DOHH2 (cell line): ENCODE results near the gene SYT10.
A peak's percentile ranks its signal among the peaks of the same experiment; 100 is the strongest.
"Not testable (repeated sequence)": the region's sequence is repeated elsewhere in the genome, so short reads cannot be mapped to it uniquely, and the experiment has no call there.

Source experiments
- H3F3A ChIP-seq: fragments of 200-600 bp; sonication (generic), shearing (Covaris generic); 2 replicates; pipeline ENCODE4 v1.6.0; 2016; ENCODE audit warnings: antibody characterized with exemption, mild to moderate bottlenecking; ENCODE audit not compliant: control insufficient read depth, insufficient read depth
- H3K27ac ChIP-seq: fragments of 200-600 bp; sonication (generic); 2 replicates; pipeline ENCODE4 v1.5.1; 2014; ENCODE audit warnings: low read depth, mild to moderate bottlenecking, low read length, moderate library complexity
- H3K27me3 ChIP-seq: fragments of 200-600 bp; sonication (generic); 2 replicates; pipeline ENCODE4 v1.6.1; 2014; ENCODE audit warnings: mild to moderate bottlenecking, low read length, mixed read lengths; ENCODE audit not compliant: control insufficient read depth
- H3K36me3 ChIP-seq: fragments of 200-600 bp; sonication (generic); 2 replicates; pipeline ENCODE4 v1.6.1; 2014; ENCODE audit warnings: mild to moderate bottlenecking, low read length, moderate library complexity, mixed read lengths; ENCODE audit not compliant: control insufficient read depth
- H3K4me1 ChIP-seq: fragments of 200-600 bp; sonication (generic); 2 replicates; pipeline ENCODE4 v1.6.1; 2014; ENCODE audit warnings: mild to moderate bottlenecking, low read length, mixed read lengths; ENCODE audit not compliant: control insufficient read depth
- H3K4me2 ChIP-seq: fragments of 200-600 bp; sonication (generic); 2 replicates; pipeline ENCODE4 v1.6.0; 2014; ENCODE audit warnings: mild to moderate bottlenecking, low read length, moderate library complexity
- H3K4me3 ChIP-seq: fragments of 200-600 bp; sonication (generic); 2 replicates; pipeline ENCODE4 v1.5.1; 2014; ENCODE audit warnings: mild to moderate bottlenecking, low read length, mixed read lengths
- H3K79me2 ChIP-seq: fragments of 200-600 bp; sonication (generic); 2 replicates; pipeline ENCODE4 v1.6.1; 2014; ENCODE audit warnings: mild to moderate bottlenecking, low read length, mixed read lengths; ENCODE audit not compliant: control insufficient read depth
- H3K9me2 ChIP-seq: fragments of 200-600 bp; sonication (generic); replicated peaks from 2 replicates; pipeline ENCODE4 v1.6.1; 2014; ENCODE audit warnings: mild to moderate bottlenecking, low read length, mixed read lengths; ENCODE audit not compliant: control insufficient read depth
- H3K9me3 ChIP-seq: fragments of 200-600 bp; sonication (generic); 2 replicates; pipeline ENCODE4 v1.6.1; 2014; ENCODE audit warnings: antibody characterized with exemption, low read length, mixed read lengths; ENCODE audit not compliant: control insufficient read depth, insufficient read depth
- H4K20me1 ChIP-seq: fragments of 200-600 bp; sonication (generic); 2 replicates; pipeline ENCODE4 v1.6.0; 2014; ENCODE audit warnings: low read depth, mild to moderate bottlenecking, antibody characterized with exemption, low read length, moderate library complexity; ENCODE audit not compliant: control insufficient read depth, insufficient read depth
- CTCF ChIP-seq: fragments of 200-600 bp; sonication (generic); IDR thresholded peaks from one replicate; pipeline ENCODE4 v1.5.1; 2014; ENCODE audit warnings: antibody characterized with exemption, mild to moderate bottlenecking, low read depth, low read length; ENCODE audit not compliant: poor library complexity, severe bottlenecking
- EZH2phosphoT487 ChIP-seq: fragments of 200-600 bp; sonication (generic); IDR thresholded peaks from 2 replicates; pipeline ENCODE4 v1.6.1; 2017; ENCODE audit warnings: borderline replicate concordance, mild to moderate bottlenecking, antibody characterized with exemption, low read length, moderate library complexity, mixed read lengths

Gene SYT10

GRCh38 chr12:33431648-33432047, 8.0 kb downstream of the SYT10 start:
- no peaks in the 10 kb centered on the region for H3K36me3 ChIP-seq
- no peak overlapping the region for H3K4me2 ChIP-seq
- TF ChIP-seq EZH2phosphoT487 (no peak), CTCF (no peak)
- H4K20me1 ChIP-seq = no peaks in the 10 kb centered on the region
- no peaks in the 10 kb centered on the region for H3K79me2 ChIP-seq
- H3K9me2 ChIP-seq = no peaks in the 10 kb centered on the region
- H3K4me3 ChIP-seq = no peak overlapping the region
- no peak overlapping the region for H3K27ac ChIP-seq
- no peaks in the 10 kb centered on the region for H3K9me3 ChIP-seq
- no peaks in the 10 kb centered on the region for H3F3A ChIP-seq
- H3K27me3 ChIP-seq = no peaks in the 10 kb centered on the region
- no peaks in the 10 kb centered on the region for H3K4me1 ChIP-seq

GRCh38 chr12:33429468-33429867, 10.2 kb downstream of the SYT10 start:
- no peak overlapping the region for H3K27ac ChIP-seq
- H3K4me3 ChIP-seq = no peak overlapping the region
- H3K79me2 ChIP-seq = no peaks in the 10 kb centered on the region
- H3K9me3 ChIP-seq = no peaks in the 10 kb centered on the region
- no peaks in the 10 kb centered on the region for H3K4me1 ChIP-seq
- no peaks in the 10 kb centered on the region for H3K27me3 ChIP-seq
- no peaks in the 10 kb centered on the region for H3K9me2 ChIP-seq
- no peaks in the 10 kb centered on the region for H3F3A ChIP-seq
- no peaks in the 10 kb centered on the region for H4K20me1 ChIP-seq
- TF ChIP-seq CTCF = no peak
- no peak for TF ChIP-seq EZH2phosphoT487
- no peaks in the 10 kb centered on the region for H3K36me3 ChIP-seq
- no peak overlapping the region for H3K4me2 ChIP-seq

GRCh38 chr12:33427071-33427470, 12.5 kb downstream of the SYT10 start:
- Histone ChIP-seq H3K27ac (no peak overlapping the region), H4K20me1 (no peaks in the 10 kb centered on the region), H3K79me2 (no peaks in the 10 kb centered on the region), H3K9me3 (no peaks in the 10 kb centered on the region), H3K4me2 (no peak overlapping the region), H3K4me1 (no peaks in the 10 kb centered on the region), H3K9me2 (no peaks in the 10 kb centered on the region), H3K36me3 (no peaks in the 10 kb centered on the region), H3F3A (no peaks in the 10 kb centered on the region), H3K4me3 (no peak overlapping the region), H3K27me3 (no peaks in the 10 kb centered on the region)
- no peak for TF ChIP-seq EZH2phosphoT487
- peak; percentile 13 for TF ChIP-seq CTCF

GRCh38 chr12:33423706-33424105, 15.9 kb downstream of the SYT10 start:
- TF ChIP-seq CTCF = no peak
- TF ChIP-seq EZH2phosphoT487 = no peak
- Histone ChIP-seq H3K4me1 (no peaks in the 10 kb centered on the region), H3F3A (no peaks in the 10 kb centered on the region), H3K9me3 (no peaks in the 10 kb centered on the region), H4K20me1 (no peaks in the 10 kb centered on the region), H3K27ac (no peak overlapping the region), H3K27me3 (no peaks in the 10 kb centered on the region), H3K79me2 (no peaks in the 10 kb centered on the region), H3K9me2 (no peaks in the 10 kb centered on the region), H3K4me3 (no peak overlapping the region), H3K36me3 (no peaks in the 10 kb centered on the region), H3K4me2 (no peak overlapping the region)

GRCh38 chr12:33412410-33412809, 27.2 kb downstream of the SYT10 start:
- not testable (repeated sequence) for H3K4me2 ChIP-seq, H3K36me3 ChIP-seq, H3K27me3 ChIP-seq, H3K9me2 ChIP-seq, H4K20me1 ChIP-seq, H3K9me3 ChIP-seq, H3K4me1 ChIP-seq, H3K79me2 ChIP-seq, H3F3A ChIP-seq, H3K27ac ChIP-seq, H3K4me3 ChIP-seq
